ENCODE data around the gene ZFYVE27.

The ZFYVE27 gene

GRCh38 chr10:97714401-97715258 is 22.3 kb upstream of the ZFYVE27 start:
- in situ Hi-C loops (cut with MboI; ENCODE audit: low sequenced_read_pairs): no loop called here

GRCh38 chr10:97715259-97715874 is 21.6 kb upstream of the ZFYVE27 start:
- in situ Hi-C loops (cut with MboI; ENCODE audit: low sequenced_read_pairs): no loop called here

GRCh38 chr10:97717627-97718026 is 19.3 kb upstream of the ZFYVE27 start:
- in situ Hi-C loops (cut with MboI; ENCODE audit: low sequenced_read_pairs): no loop called here

- in situ Hi-C loops (cut with MboI; ENCODE audit: low sequenced_read_pairs): no loop called here
These were observed 18.8 kb upstream of the ZFYVE27 start for GRCh38 chr10:97718178-97718577.

GRCh38 chr10:97718659-97719142 is 18.2 kb upstream of the ZFYVE27 start:
- in situ Hi-C loops (cut with MboI; ENCODE audit: low sequenced_read_pairs): no loop called here

GRCh38 chr10:97719602-97720001 is 17.3 kb upstream of the ZFYVE27 start:
- in situ Hi-C loops (cut with MboI; ENCODE audit: low sequenced_read_pairs): no loop called here

GRCh38 chr10:97721871-97722780 is 14.8 kb upstream of the ZFYVE27 start:
- in situ Hi-C loops (cut with MboI; ENCODE audit: low sequenced_read_pairs): no loop called here

- in situ Hi-C loops (cut with MboI; ENCODE audit: low sequenced_read_pairs): no loop called here
These were observed 13.9 kb upstream of the ZFYVE27 start for GRCh38 chr10:97723001-97723400.

- in situ Hi-C loops (cut with MboI; ENCODE audit: low sequenced_read_pairs): no loop called here
These were observed 12.5 kb upstream of the ZFYVE27 start for GRCh38 chr10:97724341-97724941.

- in situ Hi-C loops (cut with MboI; ENCODE audit: low sequenced_read_pairs): no loop called here
These were observed 10.2 kb upstream of the ZFYVE27 start for GRCh38 chr10:97726636-97727178.

GRCh38 chr10:97729014-97729413 is 7.9 kb upstream of the ZFYVE27 start:
- in situ Hi-C loops (cut with MboI; ENCODE audit: low sequenced_read_pairs): no loop called here

- in situ Hi-C loops (cut with MboI; ENCODE audit: low sequenced_read_pairs): no loop called here
These were observed 5.4 kb upstream of the ZFYVE27 start for GRCh38 chr10:97731346-97732051.

GRCh38 chr10:97732052-97732359 is 4.9 kb upstream of the ZFYVE27 start:
- in situ Hi-C loops (cut with MboI; ENCODE audit: low sequenced_read_pairs): no loop called here

- in situ Hi-C loops (cut with MboI; ENCODE audit: low sequenced_read_pairs): no loop called here
These were observed 3.7 kb upstream of the ZFYVE27 start for GRCh38 chr10:97733256-97733655.

GRCh38 chr10:97734021-97734420 is 2.9 kb upstream of the ZFYVE27 start:
- in situ Hi-C loops (cut with MboI; ENCODE audit: low sequenced_read_pairs): no loop called here

GRCh38 chr10:97736403-97736901 is 476 bp upstream of the ZFYVE27 start:
- in situ Hi-C loops (cut with MboI; ENCODE audit: low sequenced_read_pairs): no loop called here

- in situ Hi-C loops (cut with MboI; ENCODE audit: low sequenced_read_pairs): no loop called here
These were observed 890 bp downstream of the ZFYVE27 start for GRCh38 chr10:97737770-97738265.

GRCh38 chr10:97738616-97739015 is 1.7 kb downstream of the ZFYVE27 start:
- in situ Hi-C loops (cut with MboI; ENCODE audit: low sequenced_read_pairs): no loop called here

- in situ Hi-C loops (cut with MboI; ENCODE audit: low sequenced_read_pairs): no loop called here
These were observed 3.7 kb downstream of the ZFYVE27 start for GRCh38 chr10:97740613-97741012.

Data from HL-60/S4 treated with phorbol 12-myristate 13-acetate at 8.2 ng/mL for 4 days and 3 days (cell line).